HepG2 (cell line): ENCODE measurements around the gene MAPK14. TPM values are rescaled to one million over a fixed set of nuclear protein-coding genes. Genes with fewer than 3 reads are reported as not detected.

Source experiments
- ATAC-seq: fragments of 200-7000 bp; cut with Tn5 transposase; 3 replicates; pipeline ENCODE4 v1.9.1; 2020; ENCODE audit warnings: mild to moderate bottlenecking, moderate library complexity
- BruUV-seq: library from RNA; stranded (reverse); fragments of 400-500 nt; replicated peaks from 2 replicates; lab custom pipeline; 2021; lab: Mats Ljungman, UMichigan
- CTCF ChIA-PET: fragments of 300-600 bp; formaldehyde crosslinking; extraction: SDS; loops from one replicate; lab custom pipeline; 2021; ENCODE audit warnings: low total read pairs, inconsistent platforms, low intra/inter-chr PET ratio; lab: Yijun Ruan, JAX
- POLR2A ChIA-PET: fragments of 350-600 bp; sonication (Branson Sonifier 250); formaldehyde crosslinking; loops from one replicate; lab custom pipeline; 2020; ENCODE audit warnings: antibody characterized with exemption, inconsistent platforms; lab: Yijun Ruan, JAX
- DNase-seq: peaks from one replicate; pipeline ENCODE4 v3.0.0-alpha.2; 2015; ENCODE audit warnings: low spot score
- FAIRE-seq: peaks from 3 replicates; lab custom pipeline; 2011; peaks lifted over from hg19 to GRCh38; lab: Jason Lieb, UNC
- H2AFZ ChIP-seq: one replicate; pipeline ENCODE4 v1.6.1; 2011; ENCODE audit warnings: low read length, inconsistent platforms
- H3K27ac ChIP-seq: fragments of 300-600 bp; 3 replicates; pipeline ENCODE4 v1.8.0; 2011; ENCODE audit warnings: mixed run types, mild to moderate bottlenecking, mixed read lengths, low read length, inconsistent platforms; ENCODE audit not compliant: insufficient read depth; ENCODE audit errors: extremely low read length
- H3K27me3 ChIP-seq, 2 experiments: fragments of 200-600 bp in 1 of 2; 2 replicates in 1 of 2; 3 replicates in 1 of 2; pipeline versions ENCODE4 v1.6.0 to v1.8.0; 2011; ENCODE audit warnings: low read length in 2 of 2, mild to moderate bottlenecking in 2 of 2, moderate library complexity in 2 of 2, inconsistent platforms in 1 of 2; ENCODE audit not compliant: insufficient read depth in 2 of 2, control insufficient read depth in 1 of 2
- H3K36me3 ChIP-seq, 2 experiments: fragments of 200-600 bp in 1 of 2; replicated peaks in 1 of 2; 2 replicates in 1 of 2; 3 replicates in 1 of 2; pipeline versions ENCODE4 v1.5.1 to v1.8.0; 2011; ENCODE audit warnings: low read length in 2 of 2, inconsistent platforms in 1 of 2; ENCODE audit not compliant: insufficient read depth in 2 of 2, control insufficient read depth in 1 of 2
- H3K4me1 ChIP-seq: 2 replicates; pipeline ENCODE4 v1.5.1; 2012; ENCODE audit warnings: low read length, inconsistent platforms; ENCODE audit not compliant: insufficient read depth
- H3K4me2 ChIP-seq: 2 replicates; pipeline ENCODE4 v1.6.0; 2011; ENCODE audit warnings: low read depth, low read length, inconsistent platforms
- H3K4me3 ChIP-seq, 3 experiments: fragments of 200-600 bp in 1 of 3; sonication (generic), shearing (Covaris generic) in 1 of 3; replicated peaks in 1 of 3; 2 replicates each; pipeline ENCODE4 v1.5.1; 2011 to 2016; ENCODE audit warnings: low read length in 3 of 3, inconsistent platforms in 2 of 3, low read depth in 2 of 3, mild to moderate bottlenecking in 2 of 3, control low read depth in 1 of 3, mixed read lengths in 1 of 3; ENCODE audit not compliant: insufficient read depth in 1 of 3
- H3K79me2 ChIP-seq: one replicate; pipeline ENCODE4 v1.6.1; 2011; ENCODE audit warnings: low read length, inconsistent platforms; ENCODE audit not compliant: insufficient read depth
- H3K9ac ChIP-seq: 2 replicates; pipeline ENCODE4 v1.6.0; 2011; ENCODE audit warnings: mild to moderate bottlenecking, low read depth, low read length, inconsistent platforms; ENCODE audit not compliant: insufficient read depth
- H3K9me3 ChIP-seq: 2 replicates; pipeline ENCODE4 v1.5.1; 2012; ENCODE audit warnings: mild to moderate bottlenecking, low read length
- H4K20me1 ChIP-seq: 2 replicates; pipeline ENCODE4 v1.6.0; 2011; ENCODE audit warnings: inconsistent platforms, mild to moderate bottlenecking, low read length, moderate library complexity; ENCODE audit not compliant: insufficient read depth
- DMAP1 ChIP-seq: IDR thresholded peaks from 2 replicates; pipeline ENCODE4 v1.6.1; 2016
- DNMT3B ChIP-seq: conservative IDR thresholded peaks from 2 replicates; pipeline ENCODE4 v1.6.1; 2016; ENCODE audit warnings: missing biosample characterization, control low read depth
- ESRRA ChIP-seq: sonication (generic); formaldehyde crosslinking; IDR thresholded peaks from 2 replicates; pipeline ENCODE4 v1.5.1; 2020; ENCODE audit warnings: mild to moderate bottlenecking, low read depth, missing genetic modification reagents
- FOXC1 ChIP-seq: sonication (generic); formaldehyde crosslinking; IDR thresholded peaks from 2 replicates; pipeline ENCODE4 v1.8.0; 2022; ENCODE audit warnings: mild to moderate bottlenecking, missing genetic modification reagents, borderline replicate concordance
- REPIN1 ChIP-seq: sonication (generic); formaldehyde crosslinking; IDR thresholded peaks from 2 replicates; pipeline ENCODE4 v1.8.0; 2022; ENCODE audit warnings: missing genetic modification reagents, low read depth, mild to moderate bottlenecking, borderline replicate concordance
- SOX6 ChIP-seq, 2 experiments: fragments of 450-650 bp in 1 of 2; sonication (generic) in 1 of 2; formaldehyde crosslinking in 1 of 2; IDR thresholded peaks; 2 replicates each; pipeline versions ENCODE4 v1.4.0 to v1.6.1; 2017 to 2020; ENCODE audit warnings: antibody characterized with exemption in 1 of 2, mild to moderate bottlenecking in 1 of 2, missing genetic modification reagents in 1 of 2
- SRY ChIP-seq: sonication (generic); formaldehyde crosslinking; IDR thresholded peaks from 2 replicates; pipeline ENCODE4 v1.8.0; 2022; ENCODE audit warnings: mild to moderate bottlenecking, missing genetic modification reagents
- TRAFD1 ChIP-seq: sonication (generic); formaldehyde crosslinking; IDR thresholded peaks from 2 replicates; pipeline ENCODE4 v1.5.1; 2020; ENCODE audit warnings: missing genetic modification reagents, mild to moderate bottlenecking, borderline replicate concordance
- USF2 ChIP-seq, 2 experiments: sonication (generic) in 1 of 2; formaldehyde crosslinking in 1 of 2; IDR thresholded peaks; 2 replicates each; pipeline versions ENCODE4 v1.5.1 to v1.6.1; 2011 to 2020; ENCODE audit warnings: borderline replicate concordance in 1 of 2, low read depth in 1 of 2, low read length in 1 of 2, mild to moderate bottlenecking in 1 of 2, missing genetic modification reagents in 1 of 2, moderate library complexity in 1 of 2
- ZBTB8A ChIP-seq: sonication (generic); formaldehyde crosslinking; IDR thresholded peaks from 2 replicates; pipeline ENCODE4 v1.4.0; 2020; ENCODE audit warnings: mild to moderate bottlenecking, low read depth, missing genetic modification reagents, borderline replicate concordance
- ZFP91 ChIP-seq: sonication (generic); formaldehyde crosslinking; IDR thresholded peaks from 2 replicates; pipeline ENCODE4 v1.9.0; 2022; ENCODE audit warnings: missing genetic modification reagents, mild to moderate bottlenecking, borderline replicate concordance
- ZNF704 ChIP-seq: sonication (generic); formaldehyde crosslinking; IDR thresholded peaks from 2 replicates; pipeline ENCODE4 v1.8.1; 2023; ENCODE audit warnings: mild to moderate bottlenecking, inconsistent platforms, moderate library complexity, missing genetic modification reagents, borderline replicate concordance
- ZNF792 ChIP-seq: IDR thresholded peaks from 2 replicates; pipeline ENCODE4 v1.6.1; 2016
- WGBS: methylation state at CpG from one replicate; pipeline ENCODE4 v1.1.6; 2017; ENCODE audit warnings: low lambda C conversion rate; 5-methylcytosine and 5-hydroxymethylcytosine counted together
- in situ Hi-C: cut with HindIII; loops from 2 replicates; pipeline ENCODE4 v1.10.0; 2017; ENCODE audit warnings: low pct_unique_long_range_greater_than_20kb; ENCODE audit not compliant: extremely low pct_ligation_motif_present
- intact Hi-C: fragments of 100-400 bp; cut with micrococcal nuclease; formaldehyde crosslinking; loops from one replicate; pipeline ENCODE4 v1.10.0; 2022; ENCODE audit not compliant: unreplicated experiment
- polyA plus RNA-seq, 8 experiments: library from polyadenylated mRNA; depleted of rRNA in 3 of 8; stranded (reverse) in 7 of 8; unstranded in 1 of 8; fragments of >200 nt; fragmentation: Illumina TruSeq in 4 of 8; extraction: Trizol in 4 of 8; gene quantifications; 2 replicates each; pipeline versions ENCODE4 v1.2.1 to v1.2.3, GENCODE V29; 2011 to 2016; ENCODE audit warnings: low read depth in 4 of 8, missing spikeins in 1 of 8, mixed read lengths in 1 of 8; ENCODE audit not compliant: insufficient read depth in 1 of 8
- total RNA-seq, 5 experiments: library from RNA; depleted of rRNA; stranded (reverse); fragments of >200 nt; fragmentation: Illumina TruSeq; extraction: Trizol; gene quantifications; 2 replicates each; pipeline ENCODE4 v1.2.3, GENCODE V29; 2016; ENCODE audit warnings: low read depth in 1 of 5

Gene MAPK14
- total and polyA plus RNA-seq, 2 of the 13 experiments (the other 11 are each of a cell fraction or from before 2014, with no cell fraction given): 66.3 to 67.3 TPM

GRCh38 chr6:36131511-36132245 lies 104.1 kb downstream of the MAPK14 start:
- Histone ChIP-seq H3K9ac (peak overlapping the region; percentile 93), H3K4me2 (peak overlapping the region; percentile 100), H4K20me1 (no peaks in the 10 kb centered on the region), H3K4me3 (peak overlapping the region; percentile 75 to 92 (median 75)), H3K79me2 (no peaks in the 10 kb centered on the region), H3K9me3 (no peaks in the 10 kb centered on the region), H3K27me3 (no peaks in the 10 kb centered on the region), H3K4me1 (peaks cover 66% of the 10 kb centered on the region), H3K36me3 (peaks cover 6 to 28% of the 10 kb centered on the region in 2 experiments), H2AFZ (no peak overlapping the region), H3K27ac (peak overlapping the region; percentile 90)
- 0% methylated on average over 7 of the region's 8 CpGs for WGBS
- ATAC-seq (peak; percentile 22), DNase-seq (peak; percentile 84), FAIRE-seq (peak; percentile 88)
- in situ Hi-C loops (loop anchor here (5.0 kb wide), 1 partner anchor 66 kb away; the partner anchor contains the start of gene BRPF3), intact Hi-C loops (loop anchor here (2.0 to 5.0 kb wide), 2 partner anchors 65 to 171 kb away; partner anchors contain the start of gene BRPF3)
- CTCF ChIA-PET: no interaction called here
- BruUV-seq: no TSS peak
- POLR2A ChIA-PET: interaction anchor here (0.6 to 4.3 kb wide), 28 partner anchors 9 to 743 kb away, joined by 3 to 45 read pairs (median 4); partner anchors contain the start of genes BRPF3, MAPK14 and PPIL1
- TF ChIP-seq ZFP91 (CRISPR knock-in tag): no peak; the same call in 1 of the 2 replicates
- TF ChIP-seq ZNF792: peak; percentile 18; the same call in 1 of the 2 replicates
- TF ChIP-seq FOXC1: no peak
- TF ChIP-seq DNMT3B (CRISPR knock-in tag): no peak
- no peak for TF ChIP-seq SRY
- TF ChIP-seq ESRRA (CRISPR knock-in tag): 0 out of 2 replicates have a peak, but pooled peaks have one; percentile 8
- TF ChIP-seq TRAFD1: 0 out of 2 replicates have a peak, but pooled peaks have one; percentile 12
- TF ChIP-seq REPIN1 (CRISPR knock-in tag): peak; percentile 56; the same call in 1 of the 2 replicates
- no peak for TF ChIP-seq SOX6 (IDR thresholded peaks at IDR 0.05)
- peak; percentile 82 for TF ChIP-seq SOX6 (CRISPR knock-in tag; IDR thresholded peaks at IDR 0.05)
- no peak for TF ChIP-seq ZNF704 (CRISPR knock-in tag)
- 0 out of 2 replicates have a peak, but pooled peaks have one; percentile 15 for TF ChIP-seq DMAP1 (CRISPR knock-in tag)
- TF ChIP-seq ZBTB8A (CRISPR knock-in tag): no peak
- TF ChIP-seq USF2 (IDR thresholded peaks at IDR 0.05; ENCODE audit: low read depth, low read length): peak; percentile 81
- peak; percentile 83; the same call in 1 of the 2 replicates for TF ChIP-seq USF2 (CRISPR knock-in tag; IDR thresholded peaks at IDR 0.05; ENCODE audit: borderline replicate concordance)
